NCI-H446 treated with DMSO at 0.1 percent for 48 hours (cell line): Measurements from ENCODE around the gene PIK3C2G.

ENCODE experiments used
- DNase-seq: peaks from one replicate; lab custom pipeline; 2025; lab: John Stamatoyannopoulos, UW

The PIK3C2G gene

GRCh38 chr12:18552829-18553228 lies 291.5 kb downstream of the PIK3C2G start:
- DNase-seq, result no peak

GRCh38 chr12:18556161-18556560 lies 294.8 kb downstream of the PIK3C2G start:
- DNase-seq, result no peak

GRCh38 chr12:18559242-18559641 lies 297.9 kb downstream of the PIK3C2G start:
- no peak for DNase-seq

- DNase-seq, result no peak
Measured at GRCh38 chr12:18562531-18562930, 301.2 kb downstream of the PIK3C2G start.

GRCh38 chr12:18564306-18564705 lies 303.0 kb downstream of the PIK3C2G start:
- DNase-seq, result no peak

- no peak for DNase-seq
Measured at GRCh38 chr12:18567787-18568186, 306.5 kb downstream of the PIK3C2G start.

- DNase-seq, result no peak
Measured at GRCh38 chr12:18570543-18570942, 309.2 kb downstream of the PIK3C2G start.

GRCh38 chr12:18576104-18576626 lies 314.8 kb downstream of the PIK3C2G start:
- DNase-seq, result no peak

GRCh38 chr12:18576648-18577047 lies 315.3 kb downstream of the PIK3C2G start:
- no peak for DNase-seq

GRCh38 chr12:18578191-18578590 lies 316.9 kb downstream of the PIK3C2G start:
- DNase-seq, result no peak

GRCh38 chr12:18580291-18580690 lies 319.0 kb downstream of the PIK3C2G start:
- DNase-seq, result no peak

GRCh38 chr12:18580706-18581105 lies 319.4 kb downstream of the PIK3C2G start:
- DNase-seq, result no peak

- no peak for DNase-seq
Measured at GRCh38 chr12:18581232-18581962, 320.1 kb downstream of the PIK3C2G start.

- no peak for DNase-seq
Measured at GRCh38 chr12:18583655-18584054, 322.3 kb downstream of the PIK3C2G start.

- no peak for DNase-seq
Measured at GRCh38 chr12:18586581-18586980, 325.3 kb downstream of the PIK3C2G start.

- no peak for DNase-seq
Measured at GRCh38 chr12:18589316-18589715, 328.0 kb downstream of the PIK3C2G start.

- DNase-seq, result no peak
Measured at GRCh38 chr12:18591473-18591872, 330.2 kb downstream of the PIK3C2G start.

- DNase-seq, result no peak
Measured at GRCh38 chr12:18595412-18595811, 334.1 kb downstream of the PIK3C2G start.

GRCh38 chr12:18601962-18602361 lies 340.6 kb downstream of the PIK3C2G start:
- no peak for DNase-seq

- DNase-seq, result no peak
Measured at GRCh38 chr12:18612971-18613370, 351.7 kb downstream of the PIK3C2G start.

GRCh38 chr12:18620986-18621385 lies 359.7 kb downstream of the PIK3C2G start:
- no peak for DNase-seq

- DNase-seq, result no peak
Measured at GRCh38 chr12:18629445-18629844, 368.1 kb downstream of the PIK3C2G start.

GRCh38 chr12:18629916-18630315 lies 368.6 kb downstream of the PIK3C2G start:
- DNase-seq, result no peak

- DNase-seq, result no peak
Measured at GRCh38 chr12:18631339-18631738, 370.0 kb downstream of the PIK3C2G start.
